H1 (cell line): Measurements from ENCODE around the gene KMT5B. TPM values are rescaled to one million over a fixed set of nuclear protein-coding genes. Genes with fewer than 3 reads are reported as not detected.
"Not testable (repeated sequence)": the region's sequence is repeated elsewhere in the genome, so short reads cannot be mapped to it uniquely, and the experiment has no call there.

Experiments used
- CTCF ChIA-PET: fragments of 300-600 bp; sonication (Branson Sonifier 250); formaldehyde crosslinking; loops from one replicate; lab custom pipeline; 2021; ENCODE audit not compliant: partially characterized antibody; lab: Charles Lee
- POLR2A ChIA-PET: fragments of 300-600 bp; sonication (Branson Sonifier 250); formaldehyde crosslinking; loops from one replicate; lab custom pipeline; 2021; ENCODE audit warnings: inconsistent platforms; ENCODE audit not compliant: partially characterized antibody; lab: Charles Lee
- DNase-seq, 2 experiments: peaks; one replicate each; pipeline versions ENCODE4 v3.0.0 to v3.0.0-alpha.2; 2010 to 2022; ENCODE audit warnings: low spot score in 2 of 2, low read depth in 1 of 2, mixed read lengths in 1 of 2
- FAIRE-seq: peaks from 2 replicates; lab custom pipeline; 2011; peaks lifted over from hg19 to GRCh38; lab: Jason Lieb, UNC
- H2AFZ ChIP-seq: 2 replicates; pipeline ENCODE4 v1.8.1; 2012; ENCODE audit warnings: low read length, inconsistent platforms
- H2AK5ac ChIP-seq: 2 replicates; pipeline ENCODE4 v1.6.1; 2013; ENCODE audit warnings: low read depth, low read length
- H2BK120ac ChIP-seq: replicated peaks from 2 replicates; pipeline ENCODE3; 2013; ENCODE audit warnings: low read depth, low read length, inconsistent platforms
- H2BK12ac ChIP-seq: 2 replicates; pipeline ENCODE4 v1.6.1; 2013; ENCODE audit warnings: low read depth, low read length
- H2BK15ac ChIP-seq: 2 replicates; pipeline ENCODE4 v1.6.1; 2013; ENCODE audit warnings: low read length
- H2BK20ac ChIP-seq: 2 replicates; pipeline ENCODE4 v1.6.1; 2013; ENCODE audit warnings: low read length
- H2BK5ac ChIP-seq: 2 replicates; pipeline ENCODE4 v1.6.1; 2013; ENCODE audit warnings: low read depth, low read length
- H3K14ac ChIP-seq: 2 replicates; pipeline ENCODE4 v1.6.1; 2013; ENCODE audit warnings: inconsistent platforms; ENCODE audit not compliant: insufficient read length
- H3K18ac ChIP-seq: 2 replicates; pipeline ENCODE4 v1.6.1; 2013; ENCODE audit warnings: low read length; ENCODE audit errors: extremely low read depth
- H3K23ac ChIP-seq: 2 replicates; pipeline ENCODE4 v1.6.1; 2013; ENCODE audit warnings: inconsistent platforms; ENCODE audit not compliant: insufficient read length
- H3K23me2 ChIP-seq: 2 replicates; pipeline ENCODE4 v1.6.1; 2013; ENCODE audit warnings: low read depth, low read length
- H3K27ac ChIP-seq: 2 replicates; pipeline ENCODE4 v1.6.1; 2011; ENCODE audit warnings: low read depth, low read length, inconsistent platforms
- H3K27me3 ChIP-seq, 4 experiments: replicated peaks in 1 of 4; 1 replicate in 1 of 4; 2 replicates in 3 of 4; pipeline versions ENCODE4 v1.6.1 to v1.8.1; 2011 to 2013; ENCODE audit warnings: low read length in 3 of 4, mild to moderate bottlenecking in 3 of 4, inconsistent platforms in 2 of 4, mixed read lengths in 2 of 4, moderate library complexity in 1 of 4; ENCODE audit not compliant: control insufficient read depth in 3 of 4, insufficient read depth in 3 of 4; ENCODE audit errors: extremely low read depth in 1 of 4
- H3K36me3 ChIP-seq, 4 experiments: 2 replicates each; pipeline versions ENCODE4 v1.6.1 to v1.8.1; 2011 to 2013; ENCODE audit warnings: mild to moderate bottlenecking in 4 of 4, low read length in 3 of 4, moderate library complexity in 2 of 4, control low read depth in 1 of 4, inconsistent platforms in 1 of 4; ENCODE audit not compliant: insufficient read depth in 4 of 4, control insufficient read depth in 2 of 4
- H3K4ac ChIP-seq: replicated peaks from 2 replicates; pipeline ENCODE3; 2013; ENCODE audit warnings: low read length, low read depth, mixed read lengths, inconsistent platforms; ENCODE audit not compliant: insufficient read length
- H3K4me1 ChIP-seq, 4 experiments: replicated peaks in 1 of 4; 1 replicate in 1 of 4; 2 replicates in 3 of 4; pipeline versions ENCODE4 v1.6.1 to v1.8.1; 2011 to 2013; ENCODE audit warnings: low read length in 3 of 4, inconsistent platforms in 2 of 4, mixed read lengths in 1 of 4; ENCODE audit not compliant: insufficient read depth in 4 of 4, control insufficient read depth in 3 of 4
- H3K4me2 ChIP-seq, 2 experiments: 2 replicates each; pipeline versions ENCODE4 v1.6.1 to v1.8.1; 2011 to 2013; ENCODE audit warnings: low read depth in 2 of 2, low read length in 2 of 2, control low read depth in 1 of 2, inconsistent platforms in 1 of 2, mild to moderate bottlenecking in 1 of 2; ENCODE audit not compliant: insufficient read depth in 1 of 2
- H3K4me3 ChIP-seq, 4 experiments: fragments of 200-600, 300-600 bp in 1 of 4; sonication (generic), shearing (Covaris generic), sonication (Bioruptor Twin) in 1 of 4; 2 replicates each; pipeline versions ENCODE4 v1.5.1 to v1.8.1; 2011 to 2016; ENCODE audit warnings: low read length in 4 of 4, low read depth in 3 of 4, control low read depth in 2 of 4, inconsistent platforms in 2 of 4, mild to moderate bottlenecking in 2 of 4, mixed read lengths in 1 of 4, moderate library complexity in 1 of 4; ENCODE audit not compliant: insufficient read depth in 2 of 4; ENCODE audit errors: extremely low read depth in 1 of 4
- H3K56ac ChIP-seq: replicated peaks from 2 replicates; pipeline ENCODE3; 2013; ENCODE audit warnings: low read depth, mild to moderate bottlenecking, mixed read lengths, low read length, inconsistent platforms; ENCODE audit not compliant: insufficient read length
- H3K79me1 ChIP-seq: 2 replicates; pipeline ENCODE4 v1.6.1; 2013; ENCODE audit warnings: low read depth, low read length, control low read depth
- H3K79me2 ChIP-seq, 2 experiments: 2 replicates each; pipeline versions ENCODE4 v1.6.1 to v1.8.1; 2012 to 2013; ENCODE audit warnings: low read length in 2 of 2, mild to moderate bottlenecking in 2 of 2, inconsistent platforms in 1 of 2; ENCODE audit not compliant: insufficient read depth in 2 of 2, control insufficient read depth in 1 of 2
- H3K9ac ChIP-seq, 4 experiments: replicated peaks in 1 of 4; 1 replicate in 1 of 4; 2 replicates in 3 of 4; pipeline versions ENCODE4 v1.6.1 to v1.8.1; 2011 to 2013; ENCODE audit warnings: low read depth in 3 of 4, low read length in 3 of 4, control low read depth in 2 of 4, mild to moderate bottlenecking in 2 of 4, moderate library complexity in 2 of 4, inconsistent platforms in 1 of 4; ENCODE audit errors: extremely low read depth in 1 of 4
- H3K9me3 ChIP-seq, 2 experiments: 2 replicates each; pipeline versions ENCODE4 v1.6.1 to v1.8.1; 2012 to 2013; ENCODE audit warnings: mild to moderate bottlenecking in 2 of 2, moderate library complexity in 2 of 2, control low read depth in 1 of 2, inconsistent platforms in 1 of 2, low read depth in 1 of 2, low read length in 1 of 2, mixed read lengths in 1 of 2; ENCODE audit not compliant: insufficient read depth in 2 of 2
- H4K20me1 ChIP-seq, 2 experiments: replicated peaks in 1 of 2; 2 replicates each; pipeline versions ENCODE3 to v1.8.1; 2011 to 2013; ENCODE audit warnings: inconsistent platforms in 2 of 2, low read length in 2 of 2, mild to moderate bottlenecking in 1 of 2; ENCODE audit not compliant: insufficient read depth in 2 of 2, control insufficient read depth in 1 of 2
- H4K5ac ChIP-seq: 2 replicates; pipeline ENCODE4 v1.6.1; 2013; ENCODE audit warnings: low read length, low read depth, mixed read lengths, inconsistent platforms; ENCODE audit not compliant: insufficient read length
- H4K8ac ChIP-seq: 2 replicates; pipeline ENCODE4 v1.8.0; 2013; ENCODE audit warnings: mild to moderate bottlenecking, moderate library complexity, low read length, inconsistent platforms; ENCODE audit not compliant: insufficient read depth; ENCODE audit errors: extremely low read depth
- H4K91ac ChIP-seq: replicated peaks from 2 replicates; pipeline ENCODE3; 2013; ENCODE audit warnings: low read length, mixed read lengths, inconsistent platforms; ENCODE audit not compliant: insufficient read length
- WGBS, 2 experiments: shearing (Covaris generic) in 1 of 2; methylation state at CpG; one replicate each; pipeline versions ENCODE4 v1.1.6 to v1.1.7; 2013 to 2015; ENCODE audit warnings: low lambda C conversion rate in 2 of 2, mixed read lengths in 2 of 2, inconsistent platforms in 1 of 2, low coverage in 1 of 2, missing lambda C conversion rate in 1 of 2; ENCODE audit not compliant: insufficient replicate concordance in 2 of 2, insufficient coverage in 1 of 2, insufficient read length in 1 of 2; ENCODE audit errors: extremely low coverage in 1 of 2, missing lambda C conversion rate in 1 of 2; 5-methylcytosine and 5-hydroxymethylcytosine counted together
- polyA plus RNA-seq, 7 experiments: library from polyadenylated mRNA; depleted of rRNA in 3 of 7; stranded (reverse) in 5 of 7; unstranded in 2 of 7; fragments of >200 nt in 5 of 7; fragments of 200-250 nt in 2 of 7; gene quantifications; 1 replicate in 5 of 7; 2 replicates in 1 of 7; 4 replicates in 1 of 7; pipeline versions ENCODE4 v1.2.1 to v1.2.3, GENCODE V29; 2011 to 2013; ENCODE audit warnings: missing spikeins in 2 of 7, mixed read lengths in 2 of 7
- total RNA-seq: library from RNA; stranded (reverse); fragmentation: NEBNext Ultra II Directional; extraction: Animal tissue kit (Norgen Biotek cat#: 25700); gene quantifications from 2 replicates; pipeline ENCODE4 v1.2.1, GENCODE V29; 2021

Gene KMT5B
- total and polyA plus RNA-seq, 2 of the 8 experiments (the other 6 are each of a cell fraction or from before 2014, with no cell fraction given), result 11.0 to 40.8 TPM

- not testable (repeated sequence) for H3K4me2 ChIP-seq, H3K56ac ChIP-seq, H4K8ac ChIP-seq, DNase-seq, H3K79me1 ChIP-seq, FAIRE-seq, H4K91ac ChIP-seq, H2AFZ ChIP-seq, H3K18ac ChIP-seq, H3K4ac ChIP-seq, H4K5ac ChIP-seq, H3K4me1 ChIP-seq, H2BK120ac ChIP-seq, H3K27ac ChIP-seq, H2BK15ac ChIP-seq, H3K23me2 ChIP-seq, H2AK5ac ChIP-seq, H3K9me3 ChIP-seq, H2BK12ac ChIP-seq, H2BK20ac ChIP-seq, H3K36me3 ChIP-seq, H2BK5ac ChIP-seq, H3K14ac ChIP-seq, H3K23ac ChIP-seq, H3K4me3 ChIP-seq, H3K79me2 ChIP-seq, H4K20me1 ChIP-seq, H3K27me3 ChIP-seq, H3K9ac ChIP-seq
- POLR2A ChIA-PET, result interaction anchor here (0.6 kb wide), 1 partner anchor 109 kb away, joined by 3 read pairs; no protein-coding TSS in a partner anchor
- WGBS, 2 experiments, result 74% methylated on average over 5 of the region's 5 CpGs; no CpG with 5 or more reads in 1 of the 2 experiments
- CTCF ChIA-PET, result interaction anchor here (0.9 to 5.5 kb wide), 2 partner anchors 11 to 13 kb away, joined by 5 to 34 read pairs; no protein-coding TSS in a partner anchor
These were observed 31.8 kb upstream of the KMT5B start for GRCh38 chr11:68244912-68245311.

DNA sequence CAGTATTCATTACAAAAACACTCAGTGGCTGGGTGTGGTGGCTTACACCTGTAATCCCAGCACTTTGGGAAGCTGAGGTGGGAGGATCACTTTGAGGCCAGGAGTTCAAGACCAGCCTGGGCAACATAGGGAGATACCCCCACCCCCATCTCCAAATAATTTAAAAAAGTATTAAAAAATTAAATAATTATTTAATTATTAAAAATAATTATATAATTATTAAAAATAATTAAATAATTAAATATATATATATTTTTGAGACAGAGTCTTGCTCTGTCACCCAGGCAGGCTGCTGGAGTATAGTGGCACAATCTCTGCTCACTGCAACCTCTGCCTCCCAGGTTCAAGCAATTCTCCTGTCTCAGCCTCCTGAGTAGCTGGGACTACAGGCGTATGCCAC is 30.8 kb upstream of the KMT5B start:
- H2BK20ac ChIP-seq, DNase-seq, H3K23me2 ChIP-seq, H2AFZ ChIP-seq, H2AK5ac ChIP-seq, H3K4ac ChIP-seq, FAIRE-seq, H3K9ac ChIP-seq, H3K14ac ChIP-seq, H2BK15ac ChIP-seq, H3K56ac ChIP-seq, H4K91ac ChIP-seq, H3K4me2 ChIP-seq, H3K79me2 ChIP-seq, H3K27ac ChIP-seq, H3K23ac ChIP-seq, H3K4me3 ChIP-seq, H4K8ac ChIP-seq, H3K36me3 ChIP-seq, H2BK5ac ChIP-seq, H2BK12ac ChIP-seq, H3K4me1 ChIP-seq, H3K27me3 ChIP-seq, H4K20me1 ChIP-seq, H3K9me3 ChIP-seq, H3K18ac ChIP-seq, H4K5ac ChIP-seq, H3K79me1 ChIP-seq, H2BK120ac ChIP-seq: not testable (repeated sequence)
- CTCF ChIA-PET, result interaction anchor here (0.9 to 5.5 kb wide), 2 partner anchors 10 to 14 kb away, joined by 5 to 34 read pairs; no protein-coding TSS in a partner anchor
- WGBS, 2 experiments, result 89% methylated on average over 1 of the region's 1 CpG; no CpG with 5 or more reads in 1 of the 2 experiments
- POLR2A ChIA-PET, result interaction anchor here (1.4 kb wide), 1 partner anchor 29 kb away, joined by 5 read pairs; no protein-coding TSS in a partner anchor
